ENCODE data around the gene TMEM101. TPM values are rescaled to one million over a fixed set of nuclear protein-coding genes. Genes with fewer than 3 reads are reported as not detected.

Gene TMEM101
- polyA plus RNA-seq, 1 of the 3 experiments (the other 2 are of a cell fraction) = 62.9 TPM

DNA sequence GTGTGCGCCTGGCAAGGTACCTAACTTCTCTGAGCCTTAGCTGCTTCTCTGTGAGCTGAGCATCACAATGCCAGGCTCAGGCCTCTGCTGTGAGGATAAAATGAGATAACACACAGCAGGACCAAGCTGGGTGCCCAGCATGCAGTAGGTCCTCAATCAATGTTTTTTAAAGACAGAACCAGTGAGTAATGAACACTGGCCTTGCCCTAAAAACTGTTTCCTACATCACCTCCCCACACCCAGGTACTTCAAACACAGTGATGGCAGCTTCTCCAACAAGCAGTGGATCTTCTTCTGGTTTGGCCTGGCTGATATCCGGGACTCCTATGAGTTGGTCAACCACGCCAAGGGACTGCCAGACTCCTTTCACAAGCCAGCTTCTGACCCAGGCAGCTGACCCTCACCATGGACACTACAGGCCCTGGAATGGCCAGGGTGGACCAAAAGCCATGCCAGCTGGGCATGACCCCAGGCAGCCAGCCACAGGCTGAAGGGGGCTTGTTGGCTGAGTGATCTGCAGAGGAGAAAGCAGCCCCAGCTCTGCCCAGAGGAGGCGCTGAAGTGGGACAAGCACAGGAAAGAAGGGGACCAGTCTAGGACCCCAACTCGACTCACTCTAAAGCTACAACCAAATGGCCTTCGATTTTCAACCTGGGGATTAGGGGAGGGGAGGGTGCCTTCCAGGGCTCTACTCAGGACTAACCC, 6.4 kb downstream of the TMEM101 start (continued):
- TF ChIP-seq, protein P1, sequence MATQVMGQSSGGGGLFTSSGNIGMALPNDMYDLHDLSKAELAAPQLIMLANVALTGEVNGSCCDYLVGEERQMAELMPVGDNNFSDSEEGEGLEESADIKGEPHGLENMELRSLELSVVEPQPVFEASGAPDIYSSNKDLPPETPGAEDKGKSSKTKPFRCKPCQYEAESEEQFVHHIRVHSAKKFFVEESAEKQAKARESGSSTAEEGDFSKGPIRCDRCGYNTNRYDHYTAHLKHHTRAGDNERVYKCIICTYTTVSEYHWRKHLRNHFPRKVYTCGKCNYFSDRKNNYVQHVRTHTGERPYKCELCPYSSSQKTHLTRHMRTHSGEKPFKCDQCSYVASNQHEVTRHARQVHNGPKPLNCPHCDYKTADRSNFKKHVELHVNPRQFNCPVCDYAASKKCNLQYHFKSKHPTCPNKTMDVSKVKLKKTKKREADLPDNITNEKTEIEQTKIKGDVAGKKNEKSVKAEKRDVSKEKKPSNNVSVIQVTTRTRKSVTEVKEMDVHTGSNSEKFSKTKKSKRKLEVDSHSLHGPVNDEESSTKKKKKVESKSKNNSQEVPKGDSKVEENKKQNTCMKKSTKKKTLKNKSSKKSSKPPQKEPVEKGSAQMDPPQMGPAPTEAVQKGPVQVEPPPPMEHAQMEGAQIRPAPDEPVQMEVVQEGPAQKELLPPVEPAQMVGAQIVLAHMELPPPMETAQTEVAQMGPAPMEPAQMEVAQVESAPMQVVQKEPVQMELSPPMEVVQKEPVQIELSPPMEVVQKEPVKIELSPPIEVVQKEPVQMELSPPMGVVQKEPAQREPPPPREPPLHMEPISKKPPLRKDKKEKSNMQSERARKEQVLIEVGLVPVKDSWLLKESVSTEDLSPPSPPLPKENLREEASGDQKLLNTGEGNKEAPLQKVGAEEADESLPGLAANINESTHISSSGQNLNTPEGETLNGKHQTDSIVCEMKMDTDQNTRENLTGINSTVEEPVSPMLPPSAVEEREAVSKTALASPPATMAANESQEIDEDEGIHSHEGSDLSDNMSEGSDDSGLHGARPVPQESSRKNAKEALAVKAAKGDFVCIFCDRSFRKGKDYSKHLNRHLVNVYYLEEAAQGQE (IDR thresholded peaks at IDR 0.05; ENCODE audit: low read depth, low read length) = no peak
- TF ChIP-seq RAD21 (IDR thresholded peaks at IDR 0.05; ENCODE audit: low read length) (no peak), CHD2 (IDR thresholded peaks at IDR 0.05; ENCODE audit: low read length, partially characterized antibody) (no peak)

DNA sequence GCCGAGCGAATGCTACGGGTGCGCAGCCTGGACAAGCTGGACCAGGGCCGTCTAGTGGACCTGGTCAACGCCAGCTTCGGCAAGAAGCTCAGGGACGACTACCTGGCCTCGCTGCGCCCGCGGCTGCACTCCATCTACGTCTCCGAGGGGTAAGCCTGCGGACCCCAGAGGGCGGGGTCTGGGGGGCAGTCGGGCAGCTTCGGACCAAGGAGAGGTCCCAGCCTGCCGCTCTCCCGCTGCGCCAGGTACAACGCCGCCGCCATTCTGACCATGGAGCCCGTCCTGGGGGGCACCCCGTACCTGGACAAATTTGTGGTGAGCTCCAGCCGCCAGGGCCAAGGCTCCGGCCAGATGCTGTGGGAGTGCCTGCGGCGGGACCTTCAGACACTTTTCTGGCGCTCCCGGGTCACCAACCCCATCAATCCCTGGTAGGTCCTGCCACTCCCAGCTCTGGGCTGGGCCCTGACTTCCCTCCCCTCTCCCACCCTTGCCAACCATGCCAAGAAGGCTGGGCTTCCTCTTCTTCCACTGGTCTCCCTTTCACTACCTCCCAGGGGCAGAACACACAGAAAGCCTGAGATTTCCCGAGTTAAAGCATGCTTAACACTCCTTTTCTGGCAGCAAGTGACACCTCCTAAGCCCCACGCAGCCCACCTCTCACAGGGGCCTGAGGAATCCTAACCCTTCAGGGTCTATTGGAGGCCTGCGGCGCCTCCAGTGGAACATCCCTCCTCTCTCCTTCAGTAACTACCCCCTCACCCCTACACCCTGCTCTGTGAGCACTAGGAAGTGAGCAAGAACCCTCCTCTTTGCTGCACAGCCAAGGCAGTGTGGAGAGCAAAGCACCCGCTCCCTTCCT, 7.2 kb downstream of the TMEM101 start:
- DNase-seq = peak; percentile 46
- no peaks in the 10 kb centered on the region for H3K9me2 ChIP-seq
- whole genome bisulfite sequencing (ENCODE audit: low lambda C conversion rate) = 28% methylated on average over 12 of the region's 37 CpGs
- TF ChIP-seq RCOR1 (IDR thresholded peaks at IDR 0.05; ENCODE audit: low read length) (no peak), FOSL2 (IDR thresholded peaks at IDR 0.05; ENCODE audit: borderline replicate concordance, low read depth) (no peak), CHD2 (IDR thresholded peaks at IDR 0.05; ENCODE audit: low read length, partially characterized antibody) (no peak), YY1 (IDR thresholded peaks at IDR 0.05; ENCODE audit: low read depth) (0 out of 2 replicates have a peak, but pooled peaks have one; percentile 46)
- TF ChIP-seq, protein P2, sequence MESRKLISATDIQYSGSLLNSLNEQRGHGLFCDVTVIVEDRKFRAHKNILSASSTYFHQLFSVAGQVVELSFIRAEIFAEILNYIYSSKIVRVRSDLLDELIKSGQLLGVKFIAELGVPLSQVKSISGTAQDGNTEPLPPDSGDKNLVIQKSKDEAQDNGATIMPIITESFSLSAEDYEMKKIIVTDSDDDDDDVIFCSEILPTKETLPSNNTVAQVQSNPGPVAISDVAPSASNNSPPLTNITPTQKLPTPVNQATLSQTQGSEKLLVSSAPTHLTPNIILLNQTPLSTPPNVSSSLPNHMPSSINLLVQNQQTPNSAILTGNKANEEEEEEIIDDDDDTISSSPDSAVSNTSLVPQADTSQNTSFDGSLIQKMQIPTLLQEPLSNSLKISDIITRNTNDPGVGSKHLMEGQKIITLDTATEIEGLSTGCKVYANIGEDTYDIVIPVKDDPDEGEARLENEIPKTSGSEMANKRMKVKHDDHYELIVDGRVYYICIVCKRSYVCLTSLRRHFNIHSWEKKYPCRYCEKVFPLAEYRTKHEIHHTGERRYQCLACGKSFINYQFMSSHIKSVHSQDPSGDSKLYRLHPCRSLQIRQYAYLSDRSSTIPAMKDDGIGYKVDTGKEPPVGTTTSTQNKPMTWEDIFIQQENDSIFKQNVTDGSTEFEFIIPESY (IDR thresholded peaks at IDR 0.05; ENCODE audit: borderline replicate concordance, low read depth) = no peak
- TF ChIP-seq, protein P3, sequence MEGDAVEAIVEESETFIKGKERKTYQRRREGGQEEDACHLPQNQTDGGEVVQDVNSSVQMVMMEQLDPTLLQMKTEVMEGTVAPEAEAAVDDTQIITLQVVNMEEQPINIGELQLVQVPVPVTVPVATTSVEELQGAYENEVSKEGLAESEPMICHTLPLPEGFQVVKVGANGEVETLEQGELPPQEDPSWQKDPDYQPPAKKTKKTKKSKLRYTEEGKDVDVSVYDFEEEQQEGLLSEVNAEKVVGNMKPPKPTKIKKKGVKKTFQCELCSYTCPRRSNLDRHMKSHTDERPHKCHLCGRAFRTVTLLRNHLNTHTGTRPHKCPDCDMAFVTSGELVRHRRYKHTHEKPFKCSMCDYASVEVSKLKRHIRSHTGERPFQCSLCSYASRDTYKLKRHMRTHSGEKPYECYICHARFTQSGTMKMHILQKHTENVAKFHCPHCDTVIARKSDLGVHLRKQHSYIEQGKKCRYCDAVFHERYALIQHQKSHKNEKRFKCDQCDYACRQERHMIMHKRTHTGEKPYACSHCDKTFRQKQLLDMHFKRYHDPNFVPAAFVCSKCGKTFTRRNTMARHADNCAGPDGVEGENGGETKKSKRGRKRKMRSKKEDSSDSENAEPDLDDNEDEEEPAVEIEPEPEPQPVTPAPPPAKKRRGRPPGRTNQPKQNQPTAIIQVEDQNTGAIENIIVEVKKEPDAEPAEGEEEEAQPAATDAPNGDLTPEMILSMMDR (IDR thresholded peaks at IDR 0.05) = 0 out of 2 replicates have a peak, but pooled peaks have one; percentile 12
- TF ChIP-seq, protein P4, sequence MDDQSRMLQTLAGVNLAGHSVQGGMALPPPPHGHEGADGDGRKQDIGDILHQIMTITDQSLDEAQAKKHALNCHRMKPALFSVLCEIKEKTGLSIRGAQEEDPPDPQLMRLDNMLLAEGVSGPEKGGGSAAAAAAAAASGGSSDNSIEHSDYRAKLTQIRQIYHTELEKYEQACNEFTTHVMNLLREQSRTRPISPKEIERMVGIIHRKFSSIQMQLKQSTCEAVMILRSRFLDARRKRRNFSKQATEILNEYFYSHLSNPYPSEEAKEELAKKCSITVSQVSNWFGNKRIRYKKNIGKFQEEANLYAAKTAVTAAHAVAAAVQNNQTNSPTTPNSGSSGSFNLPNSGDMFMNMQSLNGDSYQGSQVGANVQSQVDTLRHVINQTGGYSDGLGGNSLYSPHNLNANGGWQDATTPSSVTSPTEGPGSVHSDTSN (IDR thresholded peaks at IDR 0.05) = no peak
- CTCF ChIA-PET = interaction anchor here (0.6 to 31.1 kb wide), 21 partner anchors 9 to 159 kb away, joined by 3 to 638 read pairs (median 4); partner anchors contain the start of genes HDAC5, LSM12, MPP2 and PPY
- H3K9me3 ChIP-seq = no peaks in the 10 kb centered on the region
- peak overlapping the region; percentile 80 to 90 for H3K4me3 ChIP-seq (ENCODE audit: low read depth in 2 of 2, low read length in 1 of 2)
- H3K27ac ChIP-seq (ENCODE audit: low read depth in 2 of 2, low read length in 1 of 2) = peak overlapping the region; percentile 57 to 62; a peak in 3 of 4 replicates
- H3K36me3 ChIP-seq (replicated peaks in 1 of 2; ENCODE audit: control insufficient read depth in 1 of 2, insufficient read depth in 2 of 2, low read length in 1 of 2) = peaks cover 0 to 14% of the 10 kb centered on the region in 2 experiments
- POLR2A ChIA-PET = interaction anchor here (1.0 kb wide), 1 partner anchor 101 kb away, joined by 4 read pairs; no protein-coding TSS in a partner anchor
- H3K9ac ChIP-seq = peak overlapping the region; percentile 78
- H3K4me1 ChIP-seq (ENCODE audit: control insufficient read depth in 1 of 2, insufficient read depth in 2 of 2, low read depth in 1 of 2, low read length in 1 of 2) = peaks cover 8 to 55% of the 10 kb centered on the region in 2 experiments; a peak in 2 of 4 replicates
- peaks cover 9% of the 10 kb centered on the region for H3F3A ChIP-seq (replicated peaks; ENCODE audit: insufficient read depth)
- no peaks in the 10 kb centered on the region for H3K27me3 ChIP-seq (ENCODE audit: insufficient read depth)
- no peaks in the 10 kb centered on the region for H4K20me1 ChIP-seq (ENCODE audit: insufficient read depth)
- H3K79me2 ChIP-seq (ENCODE audit: insufficient read depth) = peaks cover 24% of the 10 kb centered on the region; the same call in 1 of the 2 replicates
- H3K4me2 ChIP-seq = peak overlapping the region; percentile 90
- peak overlapping the region; percentile 88 for H2AFZ ChIP-seq (ENCODE audit: low read depth)

Measured in SK-N-SH (cell line).